H1 (cell line): ENCODE measurements around the gene GZMM. TPM values are rescaled to one million over a fixed set of nuclear protein-coding genes. Genes with fewer than 3 reads are reported as not detected.

Source experiments
- CREB1 ChIP-seq: IDR thresholded peaks from 2 replicates; pipeline ENCODE4 v1.6.1; 2012; ENCODE audit warnings: inconsistent platforms
- polyA plus RNA-seq, 7 experiments: library from polyadenylated mRNA; depleted of rRNA in 3 of 7; stranded (reverse) in 5 of 7; unstranded in 2 of 7; fragments of >200 nt in 5 of 7; fragments of 200-250 nt in 2 of 7; gene quantifications; 1 replicate in 5 of 7; 2 replicates in 1 of 7; 4 replicates in 1 of 7; pipeline versions ENCODE4 v1.2.1 to v1.2.3, GENCODE V29; 2011 to 2013; ENCODE audit warnings: missing spikeins in 2 of 7, mixed read lengths in 2 of 7
- total RNA-seq: library from RNA; stranded (reverse); fragmentation: NEBNext Ultra II Directional; extraction: Animal tissue kit (Norgen Biotek cat#: 25700); gene quantifications from 2 replicates; pipeline ENCODE4 v1.2.1, GENCODE V29; 2021

GZMM gene
- total and polyA plus RNA-seq, 2 of the 8 experiments (the other 6 are each of a cell fraction or from before 2014, with no cell fraction given) = 0.09 to 0.32 TPM

DNA sequence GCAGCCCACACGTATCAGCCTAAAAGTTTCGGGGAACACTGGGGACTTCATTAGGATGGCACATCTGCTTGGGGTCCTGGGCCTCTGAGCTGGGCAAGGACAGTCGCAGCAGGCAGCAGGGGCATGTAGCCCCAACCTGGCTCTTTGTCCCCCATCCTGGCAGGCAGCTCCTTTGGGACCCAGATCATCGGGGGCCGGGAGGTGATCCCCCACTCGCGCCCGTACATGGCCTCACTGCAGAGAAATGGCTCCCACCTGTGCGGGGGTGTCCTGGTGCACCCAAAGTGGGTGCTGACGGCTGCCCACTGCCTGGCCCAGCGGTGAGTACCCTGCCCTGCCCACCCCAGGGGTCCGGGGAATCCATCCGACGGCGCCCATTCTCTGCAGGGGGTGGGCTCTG, 3.3 kb downstream of the GZMM start (continued):
- TF ChIP-seq CREB1 = no peak
